BE2C (cell line): ENCODE results near the gene PHF14.
A peak's percentile ranks its signal among the peaks of the same experiment; 100 is the strongest.

Experiments used
- DNase-seq: peaks from one replicate; pipeline ENCODE4 v3.0.0-alpha.2; 2020
- H3K27me3 ChIP-seq: fragments of 250-450 bp; sonication (Bioruptor Pico); 2 replicates; pipeline ENCODE4 v1.5.1; 2020; ENCODE audit warnings: mild to moderate bottlenecking
- H3K36me3 ChIP-seq: fragments of 250-450 bp; sonication (Bioruptor Pico); 2 replicates; pipeline ENCODE4 v1.5.1; 2020; ENCODE audit warnings: mild to moderate bottlenecking
- H3K4me1 ChIP-seq: fragments of 250-450 bp; sonication (Bioruptor Pico); 2 replicates; pipeline ENCODE4 v1.5.1; 2020
- H3K4me3 ChIP-seq: 2 replicates; pipeline ENCODE4 v1.5.1; 2011; ENCODE audit warnings: low read depth, low read length
- H3K9me3 ChIP-seq: fragments of 250-450 bp; sonication (Bioruptor Pico); 2 replicates; pipeline ENCODE4 v1.5.1; 2020
- TF ChIP-seq, protein P1 (sequence below): IDR thresholded peaks from 2 replicates; pipeline ENCODE4 v1.5.1; 2012; ENCODE audit warnings: mild to moderate bottlenecking, low read depth, low read length

Gene PHF14

DNA sequence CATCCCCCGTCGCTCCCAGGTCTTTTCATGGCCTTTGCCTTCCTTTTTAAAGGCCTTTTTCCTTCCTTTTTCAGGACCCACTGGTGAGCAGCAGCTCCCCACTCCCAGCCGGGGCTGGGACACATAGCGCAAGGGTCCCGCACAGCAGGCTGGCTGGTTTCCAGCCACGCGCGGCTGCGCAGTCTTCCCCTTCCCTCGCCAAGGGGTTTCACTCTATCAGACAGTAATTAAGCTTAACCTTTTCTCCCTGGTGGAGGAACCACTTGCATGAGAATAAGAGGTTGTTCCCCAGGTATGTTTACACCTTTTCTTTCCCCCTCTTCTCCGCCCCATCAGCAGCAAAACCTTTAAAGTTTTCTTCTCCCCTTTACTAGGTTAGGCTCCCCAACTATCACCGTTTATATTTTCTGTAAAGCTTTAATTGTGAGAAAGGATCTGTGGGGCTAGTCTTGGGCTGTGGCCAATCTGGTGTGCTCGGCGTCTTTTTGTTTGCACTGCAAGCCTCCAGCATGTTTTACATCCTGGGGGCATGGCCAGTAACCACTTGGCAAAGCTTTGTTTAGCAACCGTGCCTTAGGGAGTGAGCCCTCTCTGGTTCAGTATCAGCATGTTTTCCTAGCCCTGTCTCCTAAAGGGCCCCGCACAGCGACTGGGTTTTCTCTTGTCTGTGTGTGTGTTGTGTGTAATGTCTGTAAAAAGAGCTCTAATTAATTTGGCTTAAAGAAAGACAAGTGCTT, 219.6 kb downstream of the PHF14 start:
- H3K27me3 ChIP-seq, result no peaks in the 10 kb centered on the region
- peak overlapping the region; percentile 58 for H3K4me3 ChIP-seq
- DNase-seq, result peak; percentile 41
- TF ChIP-seq, protein P1, sequence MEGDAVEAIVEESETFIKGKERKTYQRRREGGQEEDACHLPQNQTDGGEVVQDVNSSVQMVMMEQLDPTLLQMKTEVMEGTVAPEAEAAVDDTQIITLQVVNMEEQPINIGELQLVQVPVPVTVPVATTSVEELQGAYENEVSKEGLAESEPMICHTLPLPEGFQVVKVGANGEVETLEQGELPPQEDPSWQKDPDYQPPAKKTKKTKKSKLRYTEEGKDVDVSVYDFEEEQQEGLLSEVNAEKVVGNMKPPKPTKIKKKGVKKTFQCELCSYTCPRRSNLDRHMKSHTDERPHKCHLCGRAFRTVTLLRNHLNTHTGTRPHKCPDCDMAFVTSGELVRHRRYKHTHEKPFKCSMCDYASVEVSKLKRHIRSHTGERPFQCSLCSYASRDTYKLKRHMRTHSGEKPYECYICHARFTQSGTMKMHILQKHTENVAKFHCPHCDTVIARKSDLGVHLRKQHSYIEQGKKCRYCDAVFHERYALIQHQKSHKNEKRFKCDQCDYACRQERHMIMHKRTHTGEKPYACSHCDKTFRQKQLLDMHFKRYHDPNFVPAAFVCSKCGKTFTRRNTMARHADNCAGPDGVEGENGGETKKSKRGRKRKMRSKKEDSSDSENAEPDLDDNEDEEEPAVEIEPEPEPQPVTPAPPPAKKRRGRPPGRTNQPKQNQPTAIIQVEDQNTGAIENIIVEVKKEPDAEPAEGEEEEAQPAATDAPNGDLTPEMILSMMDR, result no peak
- H3K9me3 ChIP-seq, result no peaks in the 10 kb centered on the region
- no peaks in the 10 kb centered on the region for H3K36me3 ChIP-seq
- H3K4me1 ChIP-seq, result no peaks in the 10 kb centered on the region; the same call in none of the 2 replicates

DNA sequence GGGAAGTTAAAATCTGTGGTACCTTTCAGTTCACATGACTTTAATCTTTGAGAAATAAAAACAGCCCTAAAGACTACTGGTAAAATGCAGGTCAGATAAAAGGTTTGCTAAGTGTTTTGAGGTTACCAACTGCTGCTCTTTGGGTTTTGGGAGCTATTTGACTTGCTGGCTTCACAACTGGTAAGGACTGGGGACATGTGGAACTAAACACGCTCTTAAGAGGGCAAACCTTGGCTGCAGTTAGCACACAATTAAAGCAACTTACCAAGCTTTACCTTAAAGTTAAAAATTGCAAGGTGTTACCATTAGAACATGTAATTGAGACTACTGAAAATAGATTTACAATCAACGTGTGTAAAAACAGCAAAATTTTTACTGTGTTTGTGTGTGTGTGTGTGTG, 220.2 kb downstream of the PHF14 start:
- Histone ChIP-seq H3K27me3 (no peaks in the 10 kb centered on the region), H3K4me3 (peak overlapping the region; percentile 58)
- TF ChIP-seq, protein P1, result no peak

DNA sequence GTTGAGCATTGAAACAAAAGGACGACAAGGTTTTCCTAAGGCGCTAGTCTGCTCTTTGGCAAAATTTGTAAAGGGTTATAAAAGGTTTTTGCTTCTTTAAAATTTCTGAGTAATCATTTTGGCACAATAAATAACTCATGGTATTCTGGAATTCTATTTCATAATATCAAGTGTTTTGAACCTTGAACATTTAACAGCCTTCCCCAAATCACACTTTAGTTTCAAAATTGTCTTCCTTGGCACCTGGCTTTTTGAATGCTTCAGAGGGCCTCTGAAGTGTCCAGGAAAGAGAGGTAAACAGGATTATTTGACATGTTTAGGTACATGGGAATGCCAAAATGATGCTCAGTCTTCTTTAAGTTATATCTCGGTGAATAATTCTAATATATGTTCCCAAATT, 220.8 kb downstream of the PHF14 start:
- Histone ChIP-seq H3K36me3 (no peaks in the 10 kb centered on the region), H3K4me1 (no peaks in the 10 kb centered on the region; the same call in none of the 2 replicates), H3K9me3 (no peaks in the 10 kb centered on the region), H3K27me3 (no peaks in the 10 kb centered on the region), H3K4me3 (no peak overlapping the region)
- no peak for DNase-seq
- TF ChIP-seq, protein P1, result no peak

More for the DNA sequence above, 220.2 kb downstream of the PHF14 start:
- H3K36me3 ChIP-seq, result no peaks in the 10 kb centered on the region
- no peaks in the 10 kb centered on the region for H3K9me3 ChIP-seq
- DNase-seq, result no peak
- H3K4me1 ChIP-seq, result no peaks in the 10 kb centered on the region; the same call in none of the 2 replicates

DNA sequence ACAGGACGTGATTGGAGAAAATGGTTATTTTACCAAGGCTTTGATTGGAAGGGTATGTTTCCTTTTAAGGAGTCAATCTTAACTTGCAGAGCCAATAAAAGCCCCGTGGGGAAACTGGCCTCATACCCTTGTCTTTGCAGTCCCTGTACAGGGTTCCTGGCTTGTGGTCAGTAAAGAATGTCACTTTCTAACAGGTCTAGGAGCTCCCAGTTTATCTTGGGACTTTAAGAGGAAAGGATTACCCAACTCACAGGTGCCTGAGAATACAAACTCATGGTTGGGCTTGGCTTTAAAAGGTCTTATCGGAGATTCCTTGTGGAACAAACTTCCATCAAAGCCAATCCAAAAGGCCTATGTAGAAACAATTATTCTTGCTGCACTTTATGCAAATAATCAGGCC, 221.8 kb downstream of the PHF14 start:
- TF ChIP-seq, protein P1, result no peak
- no peaks in the 10 kb centered on the region for H3K36me3 ChIP-seq
- no peak overlapping the region for H3K4me3 ChIP-seq
- no peaks in the 10 kb centered on the region; the same call in none of the 2 replicates for H3K4me1 ChIP-seq
- no peaks in the 10 kb centered on the region for H3K9me3 ChIP-seq
- DNase-seq, result no peak
- H3K27me3 ChIP-seq, result no peaks in the 10 kb centered on the region

DNA sequence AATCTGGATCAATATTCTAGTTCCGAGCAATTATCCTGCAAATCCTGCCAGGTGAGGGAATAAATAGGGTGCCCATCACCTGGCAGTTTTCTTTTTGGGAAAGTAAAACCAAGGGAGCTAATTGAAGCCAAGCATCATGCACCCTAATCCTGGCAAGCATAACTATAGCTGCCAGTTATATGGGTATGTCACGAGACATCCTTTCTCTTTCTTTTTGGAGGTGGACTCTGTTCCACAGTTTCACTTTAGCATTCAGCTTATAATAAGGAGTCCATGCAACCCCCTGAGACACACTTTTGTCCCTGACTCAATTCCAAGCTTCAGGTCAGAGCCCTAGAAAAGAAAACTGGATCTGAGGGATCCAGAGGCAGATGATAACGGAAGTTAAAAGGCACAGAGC, 222.5 kb downstream of the PHF14 start:
- no peaks in the 10 kb centered on the region for H3K27me3 ChIP-seq
- no peak overlapping the region for H3K4me3 ChIP-seq
- no peaks in the 10 kb centered on the region for H3K36me3 ChIP-seq
- no peaks in the 10 kb centered on the region for H3K9me3 ChIP-seq
- no peak for DNase-seq
- no peaks in the 10 kb centered on the region; the same call in none of the 2 replicates for H3K4me1 ChIP-seq
- TF ChIP-seq, protein P1, result no peak

DNA sequence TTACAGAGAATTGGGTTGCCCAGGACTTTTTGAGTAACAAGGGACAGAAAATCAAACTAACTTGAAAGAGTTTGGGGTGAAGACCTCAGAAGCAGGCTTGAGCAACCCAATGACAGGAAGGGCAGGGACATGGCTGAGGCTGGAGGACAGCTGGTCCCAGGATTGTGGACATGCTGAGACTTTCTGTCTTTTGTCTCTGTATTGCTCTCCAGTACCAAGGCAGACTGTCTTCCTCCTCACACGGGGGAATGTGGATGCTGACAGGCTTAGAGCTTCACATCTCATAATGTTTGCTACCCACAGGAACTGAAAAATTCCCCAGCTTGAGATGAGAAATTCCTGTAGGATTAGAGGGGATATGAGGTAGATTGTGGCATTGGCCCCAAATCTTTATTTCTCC, 229.6 kb downstream of the PHF14 start:
- H3K36me3 ChIP-seq, result no peaks in the 10 kb centered on the region
- TF ChIP-seq, protein P1, result no peak

More for the DNA sequence above, 229.6 kb downstream of the PHF14 start:
- Histone ChIP-seq H3K4me1 (peaks cover 8% of the 10 kb centered on the region), H3K4me3 (no peak overlapping the region), H3K27me3 (no peaks in the 10 kb centered on the region), H3K9me3 (no peaks in the 10 kb centered on the region)
- DNase-seq, result no peak
